ENCODE measurements around the gene CDYL2.

GRCh38 chr16:80708823-80709222 lies 95.6 kb downstream of the CDYL2 start:
- TF ChIP-seq CTCF (IDR thresholded peaks at IDR 0.05; ENCODE audit: poor library complexity) (no peak), EZH2 (IDR thresholded peaks at IDR 0.05; ENCODE audit: borderline replicate concordance) (no peak)

Data from hepatocyte (in vitro differentiated cells).